RCC 7860 (cell line): ENCODE measurements around the gene C11orf24.

Experiments used
- DNase-seq: peaks from one replicate; pipeline ENCODE4 v3.0.0-alpha.2; 2015; ENCODE audit warnings: low spot score
- FAIRE-seq: peaks from 2 replicates; lab custom pipeline; 2012; peaks lifted over from hg19 to GRCh38; lab: Jason Lieb, UNC

C11orf24 gene

GRCh38 chr11:68271781-68272608 is at the start of gene C11orf24:
C11orf24 (minus strand) TSS chr11:68271973; CDS start chr11:68263767, 8,206 bp downstream.
- DNase-seq = peak; percentile 85
- no peak for FAIRE-seq

GRCh38 chr11:68317147-68317785 is 45.5 kb upstream of the C11orf24 start:
- no peak for FAIRE-seq
- DNase-seq = no peak

GRCh38 chr11:68315171-68315920 is 43.6 kb upstream of the C11orf24 start:
- FAIRE-seq (no peak), DNase-seq (peak; percentile 56)

- DNase-seq (peak; percentile 43), FAIRE-seq (no peak)
Observed at GRCh38 chr11:68314203-68315170, 42.7 kb upstream of the C11orf24 start.

GRCh38 chr11:68313574-68314202 is 41.9 kb upstream of the C11orf24 start:
- FAIRE-seq = no peak

GRCh38 chr11:68312780-68313573 is 41.2 kb upstream of the C11orf24 start:
- DNase-seq (no peak), FAIRE-seq (no peak)

More at GRCh38 chr11:68313574-68314202, 41.9 kb upstream of the C11orf24 start:
- no peak for DNase-seq

GRCh38 chr11:68312117-68312779 is 40.5 kb upstream of the C11orf24 start, which contains the start of gene LRP5:
LRP5 (plus strand) TSS chr11:68312591; CDS start chr11:68312715, 124 bp downstream.
- no peak for FAIRE-seq
- DNase-seq = no peak

GRCh38 chr11:68311160-68312116 is 39.7 kb upstream of the C11orf24 start:
- FAIRE-seq = no peak
- no peak for DNase-seq

GRCh38 chr11:68309621-68310185 is 37.9 kb upstream of the C11orf24 start:
- no peak for DNase-seq
- FAIRE-seq = no peak

- FAIRE-seq (no peak), DNase-seq (no peak)
Observed at GRCh38 chr11:68308068-68308467, 36.3 kb upstream of the C11orf24 start.

GRCh38 chr11:68306636-68307035 is 34.9 kb upstream of the C11orf24 start:
- DNase-seq (no peak), FAIRE-seq (no peak)

- no peak for DNase-seq
- no peak for FAIRE-seq
Observed at GRCh38 chr11:68303982-68304780, 32.4 kb upstream of the C11orf24 start.

- no peak for FAIRE-seq
- DNase-seq = no peak
Observed at GRCh38 chr11:68303083-68303482, 31.3 kb upstream of the C11orf24 start.

- DNase-seq (peak; percentile 38), FAIRE-seq (no peak)
Observed at GRCh38 chr11:68302670-68303069, 30.9 kb upstream of the C11orf24 start.

GRCh38 chr11:68302256-68302655 is 30.5 kb upstream of the C11orf24 start:
- DNase-seq (no peak), FAIRE-seq (no peak)
